ENCODE measurements around the gene PLEKHG1.

The PLEKHG1 gene

DNA sequence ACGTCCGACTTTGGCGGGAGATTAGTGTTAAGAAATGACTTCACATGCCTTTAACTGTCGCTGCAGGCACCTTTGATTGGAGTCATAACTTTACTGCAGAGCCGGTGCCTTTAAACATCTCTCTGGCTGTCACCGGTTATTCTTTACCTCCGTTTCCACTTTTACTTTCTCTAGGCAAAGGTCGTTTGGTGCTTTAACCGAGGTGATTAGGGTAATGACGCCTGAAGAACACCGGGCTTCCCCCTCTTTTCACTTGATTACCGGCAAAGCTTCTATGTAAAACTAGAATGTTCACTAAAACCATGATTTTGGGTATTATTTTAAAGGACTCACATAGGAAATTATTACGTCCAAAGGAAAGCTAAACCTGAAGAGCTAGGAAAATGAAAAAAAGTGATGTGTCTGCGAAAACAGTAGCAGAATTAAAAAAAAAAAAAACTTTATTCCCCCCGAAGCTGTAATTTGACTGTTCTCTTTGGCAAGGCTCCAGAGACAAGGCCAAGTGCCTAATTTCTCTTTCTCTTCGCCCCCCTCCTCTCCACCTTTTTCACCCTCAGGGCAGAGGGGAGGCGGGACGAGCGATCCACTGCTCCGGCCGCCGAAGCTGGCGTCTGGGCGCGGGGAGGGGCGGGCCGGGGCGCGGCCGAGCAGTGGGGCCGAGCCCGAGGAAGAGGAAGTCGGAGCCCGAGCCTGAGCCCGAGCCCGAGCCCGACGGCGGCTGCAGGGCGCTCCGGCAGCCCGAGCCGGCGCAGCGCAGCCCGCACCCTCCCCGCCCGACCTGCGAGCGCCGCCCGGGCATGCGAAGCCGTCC, at the start of gene PLEKHG1:
Gene PLEKHG1 (plus strand): TSS at position 687 of the 811 bp plus-strand sequence. CDS start 133,797 bp downstream, outside the sequence.
- DNase-seq, result no peak

DNA sequence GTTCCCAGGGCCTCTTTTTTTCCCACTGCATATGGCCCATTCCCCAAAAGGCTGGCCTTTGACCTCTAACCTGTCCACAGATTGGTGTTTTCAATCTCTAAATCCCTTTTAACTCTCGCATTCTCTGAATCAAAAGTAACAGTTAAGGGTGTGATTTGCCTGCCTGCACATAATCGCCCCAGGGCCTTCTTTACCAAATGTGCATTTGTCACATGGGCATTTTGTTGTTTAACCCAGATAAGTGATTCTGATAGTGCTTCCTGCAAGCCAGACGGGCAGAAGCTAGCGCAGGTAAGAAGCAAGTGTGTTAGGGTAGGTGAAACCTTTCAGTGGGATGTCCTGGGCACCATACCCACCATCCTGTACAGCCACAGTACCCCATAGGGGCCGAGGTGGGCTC, 49.4 kb upstream of the PLEKHG1 start:
- no peak for DNase-seq

GRCh38 chr6:150557043-150557599, 42.6 kb upstream of the PLEKHG1 start:
- DNase-seq, result no peak

DNA sequence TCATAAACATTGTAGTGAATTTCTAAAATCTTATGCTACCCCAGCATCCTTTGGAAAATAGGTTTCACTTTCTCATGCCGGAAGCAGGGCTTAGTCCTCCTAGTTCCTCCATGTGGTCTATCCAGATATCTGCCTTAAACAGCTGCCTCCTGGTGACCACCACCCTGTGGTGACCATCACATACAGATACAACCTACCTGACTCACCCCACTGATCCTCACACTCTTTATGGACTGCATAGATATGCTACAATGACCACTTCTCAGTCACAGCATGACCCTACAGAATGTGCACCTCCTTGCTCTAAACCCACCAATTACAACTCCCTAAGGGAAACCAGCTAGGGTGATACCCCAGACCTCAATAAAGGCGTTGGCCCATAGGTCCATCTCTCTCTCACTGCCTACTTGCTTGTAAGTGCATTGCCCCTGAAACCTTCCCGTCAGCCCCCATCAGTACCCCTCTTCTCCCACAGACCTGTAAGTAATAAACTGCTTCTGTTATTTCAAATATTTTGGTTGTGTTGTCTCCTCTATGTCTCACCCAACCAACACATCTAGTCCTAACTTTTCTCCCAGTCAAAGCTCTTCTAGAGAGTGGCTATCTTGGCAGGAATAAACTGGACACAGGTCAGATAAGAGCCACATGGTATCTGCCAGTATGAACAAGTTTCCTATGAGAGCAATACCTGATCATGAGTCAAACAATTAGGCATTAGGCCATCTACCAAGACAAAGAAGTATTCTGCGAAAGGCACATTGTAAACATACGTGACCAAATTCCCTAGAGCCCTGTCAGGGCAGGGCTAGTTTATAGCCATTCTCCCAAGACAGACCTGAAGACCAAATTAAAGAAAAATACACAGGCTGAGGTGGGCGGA, 39.4 kb upstream of the PLEKHG1 start:
- DNase-seq, result no peak

GRCh38 chr6:150560884-150561219, 38.8 kb upstream of the PLEKHG1 start:
- DNase-seq, result no peak

DNA sequence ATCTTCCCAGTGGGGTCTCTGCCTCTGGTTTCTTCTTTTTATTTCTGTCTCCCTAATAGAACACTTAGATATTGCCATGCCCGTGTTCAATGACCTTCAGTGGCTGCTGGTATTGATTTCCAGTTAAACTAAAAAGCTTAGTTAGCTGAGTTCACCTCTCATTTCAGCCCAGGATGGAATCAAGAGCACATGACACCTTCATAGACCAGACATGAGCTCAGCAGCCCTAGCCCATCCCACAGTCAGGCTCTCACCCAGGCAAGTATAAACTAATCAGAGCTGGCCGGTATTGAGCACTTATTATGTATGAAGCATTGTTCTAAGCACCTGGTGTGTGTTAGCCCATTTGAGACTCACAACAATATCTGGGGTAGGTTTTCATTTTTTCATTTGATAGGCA, 33.7 kb upstream of the PLEKHG1 start:
- DNase-seq, result no peak

DNA sequence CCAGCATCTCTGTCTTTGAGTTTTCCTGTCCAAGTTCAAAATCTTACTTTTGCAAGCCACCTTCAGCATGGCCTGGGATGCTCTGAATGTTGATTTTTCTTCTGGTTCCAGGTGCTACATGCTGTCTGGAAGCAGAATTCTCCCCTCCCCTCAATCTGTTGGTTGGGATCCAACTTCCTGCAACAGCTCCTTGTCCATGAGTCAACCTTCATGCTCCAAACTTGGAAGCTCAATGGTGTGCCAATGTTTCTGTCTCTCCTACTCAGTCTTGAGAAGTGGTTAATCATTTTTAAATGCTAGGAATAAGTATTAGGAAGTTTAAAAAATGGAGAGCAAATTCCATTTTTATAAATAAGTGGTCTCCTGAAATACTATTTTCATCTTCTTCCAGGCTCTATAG, 33.2 kb upstream of the PLEKHG1 start:
- no peak for DNase-seq

DNA sequence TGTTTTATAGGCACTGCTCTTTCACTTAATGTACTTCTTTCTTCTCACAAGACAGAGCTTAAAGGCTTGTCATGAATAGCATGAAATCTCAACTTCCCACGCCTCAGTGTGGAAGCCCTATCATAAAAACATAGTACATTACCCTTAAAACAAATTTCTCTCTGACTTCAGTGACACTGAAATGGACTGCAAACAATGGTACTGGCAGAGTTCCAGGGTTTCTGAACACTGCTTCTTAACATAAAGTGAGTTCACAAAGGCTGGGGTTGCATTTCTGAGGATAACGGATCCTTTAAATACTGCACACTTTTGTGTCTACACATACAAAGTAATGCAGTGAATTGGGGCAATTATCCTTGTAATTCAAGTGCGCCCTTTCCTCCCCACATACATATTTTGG, 32.3 kb upstream of the PLEKHG1 start:
- DNase-seq, result no peak

DNA sequence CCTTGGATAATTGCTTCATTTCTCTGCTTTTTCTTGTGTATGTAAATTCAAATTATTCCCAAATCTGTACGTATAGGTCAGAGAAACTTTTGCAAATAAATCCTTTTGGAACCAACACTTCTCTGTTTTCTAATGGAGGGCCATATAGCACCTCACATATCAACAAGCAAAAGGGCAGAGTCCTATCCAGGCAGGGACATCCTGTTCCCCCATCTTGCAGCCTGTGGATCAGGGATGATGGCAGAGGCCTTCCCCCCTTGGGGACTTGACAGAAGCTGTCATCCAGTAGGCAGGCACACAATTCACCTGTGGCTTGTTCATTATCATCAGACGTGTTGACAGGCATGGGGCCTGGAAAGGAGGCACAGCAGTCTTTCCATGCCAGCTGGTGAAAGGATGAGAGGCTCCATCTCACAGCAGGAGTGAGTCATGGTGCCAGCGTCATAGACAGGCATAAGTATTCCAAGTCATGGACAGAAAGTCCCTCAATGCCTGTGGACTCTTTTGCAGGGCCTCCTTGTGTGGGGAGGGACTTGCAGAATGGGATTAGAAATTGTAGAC, 31.8 kb upstream of the PLEKHG1 start:
- no peak for DNase-seq

GRCh38 chr6:150568560-150568959, 31.1 kb upstream of the PLEKHG1 start:
- DNase-seq, result no peak

DNA sequence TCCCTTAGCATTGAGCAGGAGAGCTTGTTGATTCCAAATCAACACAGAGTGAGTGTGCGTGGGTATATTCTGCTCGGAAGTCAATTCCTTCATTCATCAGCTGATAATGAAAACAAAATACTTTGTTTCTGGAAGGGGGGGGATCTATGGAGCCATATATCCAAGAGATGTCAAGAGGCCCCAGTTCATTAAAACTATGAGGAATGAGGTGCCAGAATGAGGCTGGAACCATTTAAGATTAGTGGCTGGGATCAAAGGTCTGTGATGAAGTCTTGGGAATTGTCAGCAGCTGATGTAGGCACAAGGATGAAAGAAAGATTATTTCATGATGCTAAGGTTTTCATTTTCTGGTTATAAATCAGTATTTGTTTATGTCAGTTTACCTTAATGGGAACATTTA, 30.5 kb upstream of the PLEKHG1 start:
- DNase-seq, result no peak

GRCh38 chr6:150573041-150573681, 26.5 kb upstream of the PLEKHG1 start:
- no peak for DNase-seq

DNA sequence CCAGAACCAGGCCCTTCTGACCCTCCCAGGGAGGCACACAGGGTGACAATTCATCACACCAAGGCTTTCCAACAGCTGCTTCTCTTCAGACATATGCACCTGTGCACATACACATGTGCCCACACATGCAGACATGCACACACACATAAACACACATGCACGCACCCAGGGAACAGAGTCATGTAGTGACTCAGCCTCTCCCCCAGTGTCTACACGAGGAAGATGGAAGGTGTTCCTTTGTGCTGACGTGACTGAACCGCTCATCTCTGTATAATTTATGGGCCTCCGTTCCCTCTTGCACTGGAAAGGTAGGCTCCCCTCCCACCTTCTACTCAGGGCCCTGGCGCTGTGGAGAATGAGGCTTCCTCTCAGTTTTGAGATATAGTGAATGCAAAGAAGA, 23.8 kb upstream of the PLEKHG1 start:
- no peak for DNase-seq

DNA sequence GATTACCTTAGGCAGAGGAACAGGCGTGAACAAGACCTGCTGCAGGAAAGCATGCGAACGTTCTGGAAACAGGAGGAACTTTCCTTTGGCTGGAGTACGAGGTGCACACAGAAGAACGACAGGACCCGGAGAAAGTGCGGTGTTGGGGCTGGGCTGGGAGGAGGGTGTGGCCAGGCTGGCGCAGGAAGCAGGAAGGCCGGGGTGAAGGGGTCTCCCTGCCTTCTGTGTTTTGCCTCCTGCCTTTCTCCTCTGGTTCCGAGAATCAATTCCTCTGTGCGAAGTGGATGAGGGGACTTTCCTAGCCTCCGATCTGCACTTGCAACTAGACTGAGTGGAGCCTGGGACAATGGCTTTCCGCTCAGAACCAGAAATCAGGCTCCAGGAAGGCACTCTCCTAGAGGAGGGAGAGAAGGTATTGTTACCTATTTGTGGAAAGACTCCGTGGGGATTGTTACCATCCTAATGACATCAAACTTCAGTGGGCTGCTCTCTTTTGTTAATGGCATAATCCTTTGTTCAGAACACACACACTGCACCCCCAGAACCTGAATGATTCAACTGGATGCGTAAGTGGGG, 22.9 kb upstream of the PLEKHG1 start:
- DNase-seq, result no peak

DNA sequence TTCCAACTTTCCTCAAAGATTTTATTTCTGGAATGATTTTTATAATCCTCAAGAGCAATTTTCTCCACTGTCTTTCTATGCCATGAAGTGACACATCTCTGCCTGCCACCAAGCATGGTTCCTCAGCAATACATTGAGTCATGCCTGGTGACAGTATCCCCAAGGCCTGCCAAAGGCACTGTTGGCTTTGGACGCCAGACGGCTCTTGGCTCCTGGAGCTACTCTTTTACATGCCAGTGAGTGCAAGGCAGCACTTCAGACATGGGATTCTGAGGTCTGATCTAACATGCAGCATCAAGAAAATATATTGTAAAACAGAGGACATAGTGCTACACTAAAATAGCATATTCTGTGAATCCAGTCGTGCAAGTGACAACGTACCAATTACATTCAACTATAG, 20.1 kb upstream of the PLEKHG1 start:
- no peak for DNase-seq

- DNase-seq, result no peak
Observed at GRCh38 chr6:150580489-150580888, 19.2 kb upstream of the PLEKHG1 start.

DNA sequence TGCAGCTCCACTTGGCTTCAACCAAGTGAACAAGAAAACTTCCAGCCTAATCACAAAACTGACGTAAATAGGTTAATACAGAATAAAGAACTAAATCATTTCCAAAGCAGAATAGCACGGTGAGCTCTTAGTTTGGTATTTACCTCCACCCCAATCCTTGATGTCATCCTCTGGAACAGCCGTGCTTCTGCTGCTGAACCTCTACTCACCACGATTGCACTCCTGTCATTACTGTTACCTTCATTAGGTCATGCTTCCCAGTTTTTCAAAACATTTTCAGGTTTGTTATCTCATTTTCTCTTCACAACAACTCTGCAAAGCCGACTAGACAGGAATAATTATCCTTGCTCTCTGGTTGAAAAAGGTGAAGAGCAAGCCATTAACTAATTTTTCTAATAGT, 15.6 kb upstream of the PLEKHG1 start:
- DNase-seq, result no peak

GRCh38 chr6:150584596-150584995, 15.1 kb upstream of the PLEKHG1 start:
- no peak for DNase-seq

DNA sequence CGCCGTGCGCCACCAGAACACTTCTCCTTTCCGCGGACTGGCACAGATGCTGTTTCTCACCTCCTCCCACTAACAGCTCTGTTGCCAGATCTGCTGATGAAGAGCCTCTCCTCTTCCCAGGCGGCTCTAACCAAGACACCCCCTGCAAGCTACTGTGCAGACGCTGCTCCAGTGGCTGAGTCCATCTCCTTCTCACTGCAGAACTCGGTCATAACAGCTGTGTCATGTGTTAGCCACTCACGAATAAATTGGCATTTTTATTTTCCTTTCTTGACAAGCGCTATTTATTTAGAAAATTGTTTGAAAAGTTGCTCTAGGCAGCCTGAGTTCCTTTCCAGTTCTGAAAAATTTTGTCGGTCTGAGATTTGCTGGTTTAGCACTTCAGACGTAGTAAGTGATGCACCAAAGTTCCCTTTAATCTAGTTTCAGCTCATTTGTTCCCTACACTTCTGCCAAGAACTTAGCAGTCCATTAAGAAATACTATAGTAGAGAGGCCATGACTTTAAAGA, 12.8 kb upstream of the PLEKHG1 start:
- DNase-seq, result no peak

DNA sequence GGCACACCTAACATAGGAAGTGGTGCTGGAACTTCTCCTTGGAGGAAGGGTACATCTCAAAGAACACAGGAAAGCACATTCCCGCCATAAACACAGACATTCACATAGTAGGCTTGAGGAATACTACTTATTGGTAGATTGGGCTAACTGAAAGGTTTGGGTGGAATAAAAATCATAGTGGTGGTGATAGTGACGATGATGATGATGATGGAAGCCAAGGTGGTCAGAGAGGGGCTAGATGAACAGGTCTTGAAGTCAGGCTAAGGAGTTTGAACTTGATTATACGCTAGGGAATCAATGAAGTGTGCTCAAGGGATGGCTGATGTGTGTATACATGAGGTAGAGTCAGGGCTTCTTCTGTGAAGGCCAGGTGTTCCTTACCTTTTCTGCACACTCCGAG, 12.0 kb upstream of the PLEKHG1 start:
- DNase-seq, result no peak

DNA sequence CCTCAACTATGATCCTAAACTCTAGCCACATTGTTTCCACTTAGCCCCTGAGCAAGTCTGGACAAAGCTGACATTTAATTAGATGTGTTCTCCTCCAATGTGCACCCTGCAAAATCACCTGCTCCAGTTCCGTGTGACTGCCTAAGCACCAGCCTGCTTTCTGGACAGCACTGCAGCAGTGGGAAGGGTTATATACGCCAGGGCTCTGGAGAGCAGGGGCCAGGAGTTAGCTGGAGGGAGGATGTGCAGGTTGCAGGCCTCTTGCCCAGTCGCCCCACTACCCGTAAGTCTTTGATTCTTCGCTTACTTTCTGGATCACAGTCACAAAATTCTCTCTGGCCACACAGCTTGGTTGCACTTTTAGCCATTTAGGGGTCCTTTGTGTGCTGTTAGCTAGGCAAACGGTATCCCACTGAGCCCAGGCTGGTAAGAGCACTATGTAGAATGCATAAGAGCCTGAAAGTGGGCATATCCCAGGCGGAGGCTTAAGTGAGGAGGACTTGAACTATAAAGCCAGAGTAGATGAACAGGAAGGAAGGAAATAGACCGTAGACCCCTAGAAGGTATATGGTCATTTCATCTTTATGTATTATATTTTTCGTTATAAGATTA, 10.7 kb upstream of the PLEKHG1 start:
- DNase-seq, result no peak

DNA sequence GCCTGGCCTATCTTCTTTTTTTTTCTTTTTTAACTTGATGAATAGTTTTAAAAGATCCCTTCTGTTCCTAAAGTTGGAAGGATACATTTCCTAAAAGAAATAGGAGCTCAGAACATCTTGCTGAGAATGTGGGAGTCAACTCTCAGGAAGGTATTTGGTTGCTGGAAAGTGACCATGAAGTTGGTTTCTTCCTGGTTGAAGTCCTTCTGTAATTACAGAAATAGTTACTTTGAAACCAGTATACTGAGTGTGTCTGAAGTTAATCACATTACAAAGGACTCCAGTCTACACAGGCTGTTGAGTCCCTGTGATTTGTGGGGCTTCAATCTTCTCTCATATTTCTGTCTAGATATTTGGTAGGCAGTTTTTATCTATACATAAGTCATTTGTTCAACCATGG, 9.8 kb upstream of the PLEKHG1 start:
- DNase-seq, result no peak
